Measurements from ENCODE around the gene SPINK5. TPM values are rescaled to one million over a fixed set of nuclear protein-coding genes. Genes with fewer than 3 reads are reported as not detected.

SPINK5 gene
- total and polyA plus RNA-seq, 4 donors = 0.10 to 0.42 TPM; not detected in 2

- TF ChIP-seq REST (IDR thresholded peaks at IDR 0.05) = no peak
- TF ChIP-seq YY1 (IDR thresholded peaks at IDR 0.05) = no peak
- TF ChIP-seq JUND (IDR thresholded peaks at IDR 0.05) = no peak
Measured at GRCh38 chr5:148162038-148162437, 98.3 kb downstream of the SPINK5 start (continued).

GRCh38 chr5:148163345-148163744 is 99.6 kb downstream of the SPINK5 start:
- Histone ChIP-seq H3K27me3 (ENCODE audit: control insufficient read depth in 4 of 4, insufficient read depth in 4 of 4, low read length in 3 of 4) (no peaks in the 10 kb centered on the region), H3K4me3 (ENCODE audit: low read depth in 1 of 3, low read length in 3 of 3) (no peak overlapping the region), H3K9ac (ENCODE audit: low read depth in 1 of 2, low read length in 2 of 2) (no peak overlapping the region), H3K4me1 (ENCODE audit: control insufficient read depth in 4 of 4, insufficient read depth in 4 of 4, low read length in 3 of 4) (no peaks in the 10 kb centered on the region), H3K27ac (ENCODE audit: low read depth in 1 of 2, low read length in 2 of 2) (no peak overlapping the region), H3K36me3 (ENCODE audit: control insufficient read depth in 4 of 4, insufficient read depth in 3 of 4, low read depth in 1 of 4, low read length in 3 of 4) (no peaks in the 10 kb centered on the region), H3K9me3 (ENCODE audit: control insufficient read depth in 4 of 4, low read length in 3 of 4) (no peaks in the 10 kb centered on the region)
- DNase-seq (ENCODE audit: low spot score) = no peak
- WGBS = 96% methylated on average over 1 of the region's 1 CpG
- no peak for TF ChIP-seq GABPA (IDR thresholded peaks at IDR 0.05 in 1 of 2, conservative IDR thresholded peaks at IDR 0.05 in 1 of 2)
- no peak for TF ChIP-seq CTCF (IDR thresholded peaks at IDR 0.05; ENCODE audit: low read depth, low read length, missing input control)
- no peak for TF ChIP-seq TAF1 (conservative IDR thresholded peaks at IDR 0.05)
- no peak for TF ChIP-seq RXRA (IDR thresholded peaks at IDR 0.05)
- no peak for TF ChIP-seq HNF4G (IDR thresholded peaks at IDR 0.05)
- no peak for TF ChIP-seq ATF3 (IDR thresholded peaks at IDR 0.05)
- no peak for TF ChIP-seq SP1 (IDR thresholded peaks at IDR 0.05)
- no peak for TF ChIP-seq EGR1 (IDR thresholded peaks at IDR 0.05; ENCODE audit: low read depth in 2 of 2)
- no peak for TF ChIP-seq FOXA1 (IDR thresholded peaks at IDR 0.05)

GRCh38 chr5:148166550-148167283 is 102.9 kb downstream of the SPINK5 start:
- Histone ChIP-seq H3K27ac (ENCODE audit: low read depth in 1 of 2, low read length in 2 of 2) (no peak overlapping the region), H3K9me3 (ENCODE audit: control insufficient read depth in 4 of 4, low read length in 3 of 4) (no peaks in the 10 kb centered on the region), H3K4me3 (ENCODE audit: low read depth in 1 of 3, low read length in 3 of 3) (no peak overlapping the region), H3K36me3 (ENCODE audit: control insufficient read depth in 4 of 4, insufficient read depth in 3 of 4, low read depth in 1 of 4, low read length in 3 of 4) (no peaks in the 10 kb centered on the region), H3K27me3 (ENCODE audit: control insufficient read depth in 4 of 4, insufficient read depth in 4 of 4, low read length in 3 of 4) (no peaks in the 10 kb centered on the region), H3K4me1 (ENCODE audit: control insufficient read depth in 4 of 4, insufficient read depth in 4 of 4, low read length in 3 of 4) (no peaks in the 10 kb centered on the region), H3K9ac (ENCODE audit: low read depth in 1 of 2, low read length in 2 of 2) (no peak overlapping the region)
- DNase-seq (ENCODE audit: low spot score) = no peak
- TF ChIP-seq FOXA1 (IDR thresholded peaks at IDR 0.05) (no peak), TAF1 (conservative IDR thresholded peaks at IDR 0.05) (no peak), RXRA (IDR thresholded peaks at IDR 0.05) (no peak), SP1 (IDR thresholded peaks at IDR 0.05) (no peak), CTCF (IDR thresholded peaks at IDR 0.05; ENCODE audit: low read depth, low read length, missing input control) (no peak), MAX (IDR thresholded peaks at IDR 0.05) (no peak), EGR1 (IDR thresholded peaks at IDR 0.05; ENCODE audit: low read depth in 2 of 2) (no peak), JUND (IDR thresholded peaks at IDR 0.05) (no peak), NR2F2 (IDR thresholded peaks at IDR 0.05) (no peak), RAD21 (IDR thresholded peaks at IDR 0.05) (no peak), GABPA (IDR thresholded peaks at IDR 0.05 in 1 of 2, conservative IDR thresholded peaks at IDR 0.05 in 1 of 2) (no peak)
- 89% methylated on average over 4 of the region's 4 CpGs for WGBS
